Measurements from ENCODE around the gene ADAMTS4. TPM values are rescaled to one million over a fixed set of nuclear protein-coding genes. Genes with fewer than 3 reads are reported as not detected.
A peak's percentile ranks its signal among the peaks of the same experiment; 100 is the strongest.

The ADAMTS4 gene
- total RNA-seq, 1 donor from 2014 or later: 43.7 TPM

- no peak for DNase-seq (ENCODE audit: low read depth, low spot score)
Observed at GRCh38 chr1:161196111-161196510, 2.7 kb downstream of the ADAMTS4 start.

- no peak for DNase-seq (ENCODE audit: low read depth, low spot score)
Observed at GRCh38 chr1:161195171-161195570, 3.7 kb downstream of the ADAMTS4 start.

- DNase-seq (ENCODE audit: low read depth, low spot score): no peak
Observed at GRCh38 chr1:161193561-161194235, 5.2 kb downstream of the ADAMTS4 start.

GRCh38 chr1:161192476-161193465 lies 6.1 kb downstream of the ADAMTS4 start:
- no peak for DNase-seq (ENCODE audit: low read depth, low spot score)

GRCh38 chr1:161191971-161192370 lies 6.9 kb downstream of the ADAMTS4 start:
- DNase-seq (ENCODE audit: low read depth, low spot score): no peak

GRCh38 chr1:161190962-161191521 lies 7.8 kb downstream of the ADAMTS4 start:
- DNase-seq (ENCODE audit: low read depth, low spot score): no peak

GRCh38 chr1:161189036-161189435 lies 9.8 kb downstream of the ADAMTS4 start:
- DNase-seq (ENCODE audit: low read depth, low spot score): no peak

- no peak for DNase-seq (ENCODE audit: low read depth, low spot score)
Observed at GRCh38 chr1:161188381-161188780, 10.5 kb downstream of the ADAMTS4 start.

GRCh38 chr1:161187311-161187710 lies 11.5 kb downstream of the ADAMTS4 start:
- DNase-seq (ENCODE audit: low read depth, low spot score): no peak

- no peak for DNase-seq (ENCODE audit: low read depth, low spot score)
Observed at GRCh38 chr1:161185732-161186311, 13.0 kb downstream of the ADAMTS4 start.

- peak; percentile 90 for DNase-seq (ENCODE audit: low read depth, low spot score)
Observed at GRCh38 chr1:161185282-161185682, 13.6 kb downstream of the ADAMTS4 start.

GRCh38 chr1:161182214-161182613 lies 16.6 kb downstream of the ADAMTS4 start:
- DNase-seq (ENCODE audit: low read depth, low spot score): no peak

GRCh38 chr1:161180639-161181038 lies 18.2 kb downstream of the ADAMTS4 start:
- no peak for DNase-seq (ENCODE audit: low read depth, low spot score)

- DNase-seq (ENCODE audit: low read depth, low spot score): no peak
Observed at GRCh38 chr1:161179698-161180097, 19.2 kb downstream of the ADAMTS4 start.

- no peak for DNase-seq (ENCODE audit: low read depth, low spot score)
Observed at GRCh38 chr1:161177936-161178244, 21.0 kb downstream of the ADAMTS4 start.

GRCh38 chr1:161177112-161177935 lies 21.5 kb downstream of the ADAMTS4 start, which contains the start of gene B4GALT3:
TSS of gene B4GALT3 (minus strand) at chr1:161177507. CDS start at chr1:161176060, 1,447 bp downstream.
- no peak for DNase-seq (ENCODE audit: low read depth, low spot score)

GRCh38 chr1:161176468-161177111 lies 22.3 kb downstream of the ADAMTS4 start:
- no peak for DNase-seq (ENCODE audit: low read depth, low spot score)

- no peak for DNase-seq (ENCODE audit: low read depth, low spot score)
Observed at GRCh38 chr1:161175771-161176453, 22.9 kb downstream of the ADAMTS4 start.

GRCh38 chr1:161174911-161175310 lies 23.9 kb downstream of the ADAMTS4 start:
- no peak for DNase-seq (ENCODE audit: low read depth, low spot score)

- no peak for DNase-seq (ENCODE audit: low read depth, low spot score)
Observed at GRCh38 chr1:161173711-161174110, 25.1 kb downstream of the ADAMTS4 start.

Data from pulmonary artery endothelial cell (primary cell).